Glutamatergic neuron (in vitro differentiated cells): Measurements from ENCODE around the gene GPX7. TPM values are rescaled to one million over a fixed set of nuclear protein-coding genes. Genes with fewer than 3 reads are reported as not detected.
A peak's percentile ranks its signal among the peaks of the same experiment; 100 is the strongest.

ENCODE experiments used
- DNase-seq: peaks from one replicate; pipeline ENCODE4 v3.0.0; 2022
- H3K27ac Mint-ChIP-seq: one replicate; pipeline ENCODE4 v1.8.0; 2020; ENCODE audit warnings: mild to moderate bottlenecking, mixed read lengths, inconsistent platforms; ENCODE audit not compliant: unreplicated experiment
- H3K27me3 Mint-ChIP-seq: one replicate; pipeline ENCODE4 v1.8.0; 2020; ENCODE audit warnings: mild to moderate bottlenecking, moderate library complexity, mixed read lengths, inconsistent platforms; ENCODE audit not compliant: unreplicated experiment
- H3K36me3 Mint-ChIP-seq: one replicate; pipeline ENCODE4 v1.8.0; 2020; ENCODE audit warnings: mild to moderate bottlenecking, mixed read lengths, inconsistent platforms; ENCODE audit not compliant: unreplicated experiment
- H3K4me1 Mint-ChIP-seq: one replicate; pipeline ENCODE4 v1.8.0; 2020; ENCODE audit warnings: mild to moderate bottlenecking, low read depth, mixed read lengths, inconsistent platforms; ENCODE audit not compliant: unreplicated experiment
- H3K4me3 Mint-ChIP-seq: one replicate; pipeline ENCODE4 v1.8.0; 2020; ENCODE audit warnings: mild to moderate bottlenecking, mixed read lengths, inconsistent platforms; ENCODE audit not compliant: unreplicated experiment
- H3K9me3 Mint-ChIP-seq: one replicate; pipeline ENCODE4 v1.8.0; 2020; ENCODE audit warnings: mild to moderate bottlenecking, moderate library complexity, mixed read lengths, inconsistent platforms; ENCODE audit not compliant: unreplicated experiment
- total RNA-seq: library from RNA; stranded (reverse); fragmentation: NEBNext Ultra II Directional; extraction: Animal tissue kit (Norgen Biotek cat#: 25700); gene quantifications from one replicate; pipeline ENCODE4 v1.2.1, GENCODE V29; 2021; ENCODE audit not compliant: unreplicated experiment
- TF ChIP-seq, protein P1 (sequence below): fragments of 200-600 bp; sonication (generic); IDR thresholded peaks from one replicate; pipeline ENCODE4 v1.5.0; 2021; ENCODE audit not compliant: partially characterized antibody, unreplicated experiment

GPX7 gene
- total RNA-seq, 1 donor from 2014 or later = 3.5 TPM

DNA sequence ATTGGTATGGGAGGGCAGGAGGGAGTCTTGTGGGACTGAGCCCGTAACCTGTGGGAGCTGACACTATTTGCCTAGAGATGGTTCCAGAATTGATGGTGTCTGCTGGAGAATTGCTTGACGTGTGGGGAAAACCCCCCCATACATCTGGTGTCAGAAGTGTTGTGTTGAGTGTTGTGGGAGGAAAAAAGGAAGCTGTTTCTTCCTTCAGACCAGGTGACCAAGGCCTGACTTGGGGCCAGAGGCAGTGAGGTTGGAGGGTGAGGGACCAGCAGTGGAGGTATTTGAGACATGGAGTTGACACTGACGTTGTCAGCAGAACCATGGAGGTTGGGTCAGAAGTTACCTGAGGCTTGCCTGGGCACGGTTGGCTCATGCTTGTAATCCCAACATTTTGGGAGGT, 39.1 kb downstream of the GPX7 start:
- H3K9me3 Mint-ChIP-seq = peaks cover 2% of the 10 kb centered on the region
- peaks cover 2% of the 10 kb centered on the region for H3K27me3 Mint-ChIP-seq
- peak overlapping the region; percentile 48 for H3K27ac Mint-ChIP-seq
- H3K4me1 Mint-ChIP-seq = peaks cover 8% of the 10 kb centered on the region
- TF ChIP-seq, protein P1, sequence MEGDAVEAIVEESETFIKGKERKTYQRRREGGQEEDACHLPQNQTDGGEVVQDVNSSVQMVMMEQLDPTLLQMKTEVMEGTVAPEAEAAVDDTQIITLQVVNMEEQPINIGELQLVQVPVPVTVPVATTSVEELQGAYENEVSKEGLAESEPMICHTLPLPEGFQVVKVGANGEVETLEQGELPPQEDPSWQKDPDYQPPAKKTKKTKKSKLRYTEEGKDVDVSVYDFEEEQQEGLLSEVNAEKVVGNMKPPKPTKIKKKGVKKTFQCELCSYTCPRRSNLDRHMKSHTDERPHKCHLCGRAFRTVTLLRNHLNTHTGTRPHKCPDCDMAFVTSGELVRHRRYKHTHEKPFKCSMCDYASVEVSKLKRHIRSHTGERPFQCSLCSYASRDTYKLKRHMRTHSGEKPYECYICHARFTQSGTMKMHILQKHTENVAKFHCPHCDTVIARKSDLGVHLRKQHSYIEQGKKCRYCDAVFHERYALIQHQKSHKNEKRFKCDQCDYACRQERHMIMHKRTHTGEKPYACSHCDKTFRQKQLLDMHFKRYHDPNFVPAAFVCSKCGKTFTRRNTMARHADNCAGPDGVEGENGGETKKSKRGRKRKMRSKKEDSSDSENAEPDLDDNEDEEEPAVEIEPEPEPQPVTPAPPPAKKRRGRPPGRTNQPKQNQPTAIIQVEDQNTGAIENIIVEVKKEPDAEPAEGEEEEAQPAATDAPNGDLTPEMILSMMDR = no peak
- no peak overlapping the region for H3K4me3 Mint-ChIP-seq
- no peak for DNase-seq
- H3K36me3 Mint-ChIP-seq = peaks cover 4% of the 10 kb centered on the region

DNA sequence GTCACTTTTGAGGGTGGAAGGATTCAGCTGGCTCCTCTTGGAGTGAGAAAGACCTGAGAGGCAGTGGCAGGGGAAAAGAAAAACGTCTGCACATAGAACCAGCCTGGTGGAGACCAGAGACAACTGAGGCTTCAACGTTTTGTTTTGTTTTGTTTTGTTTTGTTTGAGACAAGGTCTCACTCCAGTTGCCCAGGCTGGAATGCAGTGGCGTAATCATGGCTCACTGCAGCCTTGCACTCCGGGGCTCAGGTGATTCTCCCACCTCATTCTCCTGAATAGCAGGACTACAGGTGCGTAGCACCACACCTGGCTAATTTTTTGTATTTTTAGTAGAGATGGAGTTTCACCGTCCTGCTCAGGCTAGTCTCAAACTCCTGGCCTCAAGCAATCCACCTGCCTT, 43.1 kb downstream of the GPX7 start:
- H3K27ac Mint-ChIP-seq = no peak overlapping the region
- H3K4me1 Mint-ChIP-seq = peaks cover 6% of the 10 kb centered on the region
- no peak for DNase-seq
- H3K36me3 Mint-ChIP-seq = no peaks in the 10 kb centered on the region
- no peaks in the 10 kb centered on the region for H3K27me3 Mint-ChIP-seq
- peaks cover 2% of the 10 kb centered on the region for H3K9me3 Mint-ChIP-seq
- TF ChIP-seq, protein P1 = no peak
- no peak overlapping the region for H3K4me3 Mint-ChIP-seq

DNA sequence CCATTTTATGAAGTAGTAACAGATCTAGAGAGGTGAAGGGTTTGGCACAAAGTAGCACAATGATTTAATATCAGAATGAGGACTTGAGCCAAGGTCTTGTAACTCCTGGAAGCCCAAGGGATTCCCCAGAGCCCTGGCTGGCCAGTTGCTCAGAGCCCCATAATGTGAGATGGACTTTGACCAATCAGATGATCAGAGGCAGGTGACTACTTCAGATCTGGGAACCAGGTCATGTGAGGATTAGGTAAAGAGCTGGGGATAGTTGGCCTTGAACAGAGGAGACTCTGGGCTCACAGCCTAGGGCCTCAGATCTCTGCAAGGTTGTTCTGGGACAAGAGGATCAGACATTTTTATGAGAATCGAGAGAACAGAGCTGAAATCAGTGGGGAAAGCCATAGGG, 49.7 kb downstream of the GPX7 start:
- no peak for DNase-seq
- H3K4me3 Mint-ChIP-seq = no peak overlapping the region
- H3K9me3 Mint-ChIP-seq = peaks cover 1% of the 10 kb centered on the region
- H3K36me3 Mint-ChIP-seq = no peaks in the 10 kb centered on the region
- TF ChIP-seq, protein P1 = no peak
- no peaks in the 10 kb centered on the region for H3K27me3 Mint-ChIP-seq
- H3K4me1 Mint-ChIP-seq = no peaks in the 10 kb centered on the region
- H3K27ac Mint-ChIP-seq = no peak overlapping the region

DNA sequence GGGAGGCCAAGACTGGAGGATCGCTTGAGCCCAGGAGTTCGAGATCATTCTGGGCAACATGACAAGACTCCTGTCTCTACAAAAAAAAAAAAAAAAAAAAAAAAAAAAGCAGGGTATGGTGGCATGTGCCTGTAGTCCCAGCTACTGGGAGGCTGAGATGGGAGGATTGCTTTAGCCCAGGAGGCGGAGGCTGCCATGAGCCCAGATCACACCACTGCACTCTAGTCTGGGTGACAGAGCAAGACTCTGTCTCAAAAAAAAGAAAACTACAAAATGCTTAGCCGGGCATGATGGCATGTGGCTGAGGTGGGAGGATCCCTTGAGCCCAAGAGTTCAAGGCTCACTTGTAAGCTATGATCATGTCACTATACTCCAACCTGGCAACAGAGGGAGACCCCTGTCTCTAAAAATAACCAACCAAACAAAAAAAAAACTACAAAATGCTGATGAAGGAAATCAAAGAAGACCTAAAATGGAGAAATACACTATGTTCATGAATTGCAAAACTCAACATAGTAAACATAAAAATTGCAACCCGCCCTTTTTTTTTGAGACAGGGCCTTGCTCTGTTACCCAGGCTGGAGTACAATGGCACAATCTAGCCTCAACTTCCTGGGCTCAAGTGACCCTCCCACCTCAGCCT, 51.2 kb downstream of the GPX7 start:
- TF ChIP-seq, protein P1 = no peak
- Mint-ChIP-seq H3K4me3 (no peak overlapping the region), H3K9me3 (peaks cover 1% of the 10 kb centered on the region), H3K27ac (no peak overlapping the region), H3K27me3 (peaks cover 1% of the 10 kb centered on the region), H3K4me1 (no peaks in the 10 kb centered on the region), H3K36me3 (no peaks in the 10 kb centered on the region)
- no peak for DNase-seq

DNA sequence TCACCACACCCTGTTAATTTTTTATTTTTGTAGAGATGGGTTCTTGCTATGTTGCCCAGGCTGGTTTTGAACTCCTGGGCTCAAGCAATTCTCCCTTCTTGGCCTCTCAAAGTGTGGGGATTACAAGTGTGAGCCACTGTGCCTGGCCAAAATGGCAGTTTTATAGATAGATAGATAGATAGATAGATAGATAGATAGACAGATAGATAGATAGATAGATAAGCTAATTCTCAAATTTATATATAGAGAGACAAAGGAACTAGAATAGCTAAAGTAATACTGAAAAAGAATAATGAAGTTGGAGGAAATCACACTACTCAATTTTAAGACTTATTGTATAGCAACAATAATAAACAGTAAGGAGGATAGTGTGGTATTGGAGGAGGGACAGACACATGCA, 51.9 kb downstream of the GPX7 start:
- peaks cover 1% of the 10 kb centered on the region for H3K9me3 Mint-ChIP-seq
- H3K4me3 Mint-ChIP-seq = no peak overlapping the region
- no peak overlapping the region for H3K27ac Mint-ChIP-seq
- no peak for DNase-seq
- peaks cover 1% of the 10 kb centered on the region for H3K27me3 Mint-ChIP-seq
- TF ChIP-seq, protein P1 = no peak
- H3K36me3 Mint-ChIP-seq = no peaks in the 10 kb centered on the region
- no peaks in the 10 kb centered on the region for H3K4me1 Mint-ChIP-seq
